Fibroblast of pulmonary artery (primary cell): Measurements from ENCODE around the gene FBLN7.
"Not testable (repeated sequence)": the region's sequence is repeated elsewhere in the genome, so short reads cannot be mapped to it uniquely, and the experiment has no call there.

Experiments used
- DNase-seq: peaks from one replicate; pipeline ENCODE4 v3.0.0-alpha.2; 2010; ENCODE audit warnings: low read depth
- H3K4me3 ChIP-seq: replicated peaks from 2 replicates; pipeline ENCODE4 v1.5.1; 2011; ENCODE audit warnings: low read depth, mild to moderate bottlenecking, control low read depth, low read length, moderate library complexity
- CTCF ChIP-seq: IDR thresholded peaks from 2 replicates; pipeline ENCODE4 v1.5.1; 2011; ENCODE audit warnings: mild to moderate bottlenecking, control low read depth, low read length, inconsistent platforms; ENCODE audit errors: missing control alignments

The FBLN7 gene

GRCh38 chr2:112108178-112108832 lies 29.9 kb upstream of the FBLN7 start:
- no peak for TF ChIP-seq CTCF
- peak; percentile 22 for DNase-seq
- H3K4me3 ChIP-seq: no peak overlapping the region

DNA sequence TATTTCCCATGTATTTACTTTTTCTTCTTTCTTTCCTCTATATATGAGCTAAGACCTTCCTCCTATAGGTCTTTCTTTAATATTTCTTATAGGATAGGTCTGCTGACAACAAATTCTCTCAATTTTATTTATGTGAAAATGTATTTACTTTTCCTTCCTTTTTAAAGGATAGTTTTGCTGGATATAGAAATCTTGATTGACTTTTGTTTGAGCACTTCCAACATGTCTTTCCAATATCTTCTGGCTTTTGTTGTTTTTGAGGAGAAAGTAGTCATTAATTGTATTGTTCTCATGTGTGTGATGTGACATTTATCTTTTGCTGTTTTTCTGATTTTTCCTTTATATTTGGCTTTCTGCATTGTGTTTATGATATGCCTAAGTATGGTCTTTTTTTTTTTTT lies 28.9 kb upstream of the FBLN7 start:
- TF ChIP-seq CTCF: no peak
- H3K4me3 ChIP-seq: no peak overlapping the region
- DNase-seq: no peak

DNA sequence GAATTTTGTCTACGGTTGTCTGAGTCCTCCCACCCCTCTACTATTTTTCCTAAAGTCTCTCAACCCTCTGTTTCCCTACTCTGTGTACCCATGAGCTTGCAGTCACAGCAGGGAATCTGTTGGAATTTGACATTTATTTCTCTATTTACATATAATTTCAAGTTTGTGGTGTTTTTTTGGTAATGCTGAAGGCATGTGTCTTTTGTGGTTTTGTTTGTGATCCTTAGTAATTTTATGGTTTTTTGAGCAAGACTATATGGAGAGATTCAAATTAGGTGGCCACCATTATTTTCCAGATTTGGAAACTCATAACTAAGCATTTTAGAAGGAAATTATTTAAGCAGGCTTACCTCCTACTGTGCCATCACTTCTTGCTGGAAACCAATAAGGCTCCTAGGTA lies 27.2 kb upstream of the FBLN7 start:
- no peak for DNase-seq
- H3K4me3 ChIP-seq: no peak overlapping the region
- no peak for TF ChIP-seq CTCF

DNA sequence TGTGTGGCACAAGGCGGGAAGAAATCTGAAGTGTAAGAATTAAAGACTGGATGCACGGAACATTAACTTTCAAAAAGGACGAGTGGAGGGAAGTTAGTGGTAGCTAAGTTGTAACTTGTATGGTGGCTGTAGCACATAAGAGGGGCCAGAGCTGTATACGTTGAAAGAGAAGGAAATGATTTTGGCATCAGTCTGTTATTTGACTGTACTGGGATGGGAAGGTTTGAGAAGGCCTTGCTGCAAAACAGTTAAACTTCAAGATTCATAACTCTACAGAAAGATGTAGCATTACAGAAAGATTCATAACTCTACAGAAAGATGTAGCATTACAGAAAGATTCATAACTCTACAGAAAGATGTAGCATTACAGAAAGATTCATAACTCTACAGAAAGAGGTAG lies 24.8 kb upstream of the FBLN7 start:
- not testable (repeated sequence) for DNase-seq, H3K4me3 ChIP-seq

- no peak overlapping the region for H3K4me3 ChIP-seq
- peak; percentile 15 for TF ChIP-seq CTCF
- no peak for DNase-seq
These were observed 20.0 kb upstream of the FBLN7 start for GRCh38 chr2:112118148-112118547.

- TF ChIP-seq CTCF: peak; percentile 66
- peak; percentile 80 for DNase-seq
These were observed 16.4 kb upstream of the FBLN7 start for GRCh38 chr2:112121682-112122254.

GRCh38 chr2:112129060-112129459 lies 9.1 kb upstream of the FBLN7 start:
- DNase-seq: no peak
- TF ChIP-seq CTCF: no peak
- H3K4me3 ChIP-seq: no peak overlapping the region

More at GRCh38 chr2:112121682-112122254, 16.4 kb upstream of the FBLN7 start:
- H3K4me3 ChIP-seq: no peak overlapping the region
